Endothelial cell of umbilical vein (primary cell): ENCODE data around the gene GYS1. TPM values are rescaled to one million over a fixed set of nuclear protein-coding genes. Genes with fewer than 3 reads are reported as not detected.

Experiments
- BruUV-seq: library from RNA; stranded (reverse); fragments of 400-500 nt; replicated peaks from 2 replicates; lab custom pipeline; 2021; lab: Mats Ljungman, UMichigan
- CTCF ChIA-PET: fragments of 300-600, 350-600 bp; sonication (Branson Sonifier 250); formaldehyde crosslinking; loops from one replicate; lab custom pipeline; 2021; ENCODE audit warnings: antibody characterized with exemption, inconsistent platforms; lab: Charles Lee
- POLR2A ChIA-PET: fragments of 300-600, 350-600 bp; sonication (Branson Sonifier 250); formaldehyde crosslinking; loops from one replicate; lab custom pipeline; 2021; ENCODE audit warnings: antibody characterized with exemption, inconsistent platforms; lab: Charles Lee
- DNase-seq: peaks from one replicate; pipeline ENCODE4 v3.0.0-alpha.2; 2011; ENCODE audit warnings: low read depth, low spot score
- FAIRE-seq: peaks from 2 replicates; lab custom pipeline; 2011; peaks lifted over from hg19 to GRCh38; lab: Jason Lieb, UNC
- H2AFZ ChIP-seq: 2 replicates; pipeline ENCODE4 v1.6.0; 2012; ENCODE audit warnings: low read depth, low read length, control low read depth, inconsistent platforms
- H3K27ac ChIP-seq: 2 replicates; pipeline ENCODE4 v1.5.1; 2011; ENCODE audit warnings: low read depth, mild to moderate bottlenecking, control low read depth, low read length, moderate library complexity; ENCODE audit not compliant: insufficient read depth
- H3K27me3 ChIP-seq, 2 experiments: 2 replicates each; pipeline versions ENCODE4 v1.6.0 to v1.6.1; 2011; ENCODE audit warnings: low read length in 2 of 2, mixed read lengths in 1 of 2; ENCODE audit not compliant: control insufficient read depth in 2 of 2, insufficient read depth in 2 of 2
- H3K36me3 ChIP-seq, 2 experiments: 2 replicates in 1 of 2; 3 replicates in 1 of 2; pipeline ENCODE4 v1.5.1; 2011; ENCODE audit warnings: low read length in 2 of 2, mild to moderate bottlenecking in 1 of 2, moderate library complexity in 1 of 2; ENCODE audit not compliant: control insufficient read depth in 2 of 2, insufficient read depth in 2 of 2; ENCODE audit errors: extremely low read depth in 1 of 2
- H3K4me1 ChIP-seq: 3 replicates; pipeline ENCODE4 v1.5.1; 2011; ENCODE audit warnings: mild to moderate bottlenecking, low read length; ENCODE audit not compliant: control insufficient read depth, insufficient read depth; ENCODE audit errors: extremely low read depth
- H3K4me2 ChIP-seq: 2 replicates; pipeline ENCODE4 v1.6.1; 2011; ENCODE audit warnings: low read length, control low read depth, mixed read lengths; ENCODE audit not compliant: insufficient read depth
- H3K4me3 ChIP-seq, 3 experiments: fragments of 200-600 bp in 1 of 3; sonication (generic), shearing (Covaris generic) in 1 of 3; replicated peaks in 1 of 3; 2 replicates each; pipeline ENCODE4 v1.5.1; 2011 to 2016; ENCODE audit warnings: control low read depth in 3 of 3, low read length in 3 of 3, mild to moderate bottlenecking in 2 of 3, inconsistent platforms in 1 of 3, low read depth in 1 of 3, moderate library complexity in 1 of 3; ENCODE audit not compliant: insufficient read depth in 1 of 3
- H3K79me2 ChIP-seq: 2 replicates; pipeline ENCODE4 v1.6.0; 2012; ENCODE audit warnings: low read length, inconsistent platforms; ENCODE audit not compliant: control insufficient read depth, insufficient read depth
- H3K9ac ChIP-seq: replicated peaks from 2 replicates; pipeline ENCODE3; 2011; ENCODE audit warnings: low read length, control low read depth; ENCODE audit not compliant: insufficient read depth; ENCODE audit errors: extremely low read depth
- H3K9me1 ChIP-seq: replicated peaks from 3 replicates; pipeline ENCODE4 v1.6.0; 2011; ENCODE audit warnings: mild to moderate bottlenecking, low read length; ENCODE audit not compliant: control insufficient read depth, insufficient read depth; ENCODE audit errors: extremely low read depth
- H3K9me3 ChIP-seq: replicated peaks from 2 replicates; pipeline ENCODE4 v1.5.1; 2012; ENCODE audit warnings: low read length, inconsistent platforms; ENCODE audit not compliant: control insufficient read depth, insufficient read depth
- H4K20me1 ChIP-seq: replicated peaks from 2 replicates; pipeline ENCODE3; 2011; ENCODE audit warnings: mild to moderate bottlenecking, low read length; ENCODE audit not compliant: control insufficient read depth, insufficient read depth; ENCODE audit errors: extremely low read depth
- EZH2 ChIP-seq: IDR thresholded peaks from 2 replicates; pipeline ENCODE4 v1.6.1; 2012; ENCODE audit warnings: borderline replicate concordance, low read depth, mild to moderate bottlenecking, moderate library complexity, low read length, inconsistent platforms; ENCODE audit not compliant: severe bottlenecking
- FOS ChIP-seq: IDR thresholded peaks from 2 replicates; pipeline ENCODE4 v1.6.1; 2011; ENCODE audit warnings: mild to moderate bottlenecking, low read length, moderate library complexity, borderline replicate concordance; ENCODE audit not compliant: insufficient read depth
- GATA2 ChIP-seq: IDR thresholded peaks from 2 replicates; pipeline ENCODE4 v1.7.0; 2011; ENCODE audit warnings: low read depth, mild to moderate bottlenecking, moderate library complexity, mixed read lengths, low read length; ENCODE audit not compliant: insufficient read length, insufficient read depth
- JUN ChIP-seq: IDR thresholded peaks from 2 replicates; pipeline ENCODE4 v1.6.1; 2011; ENCODE audit warnings: borderline replicate concordance, low read depth; ENCODE audit not compliant: insufficient read length, insufficient read depth
- MYC ChIP-seq: IDR thresholded peaks from one replicate; pipeline ENCODE4 v1.6.1; 2011; ENCODE audit warnings: mild to moderate bottlenecking, low read depth, low read length
- POLR2A ChIP-seq: IDR thresholded peaks from 2 replicates; pipeline ENCODE4 v1.6.1; 2012; ENCODE audit warnings: low read depth, mild to moderate bottlenecking, control low read depth, low read length
- POLR2AphosphoS5 ChIP-seq: IDR thresholded peaks from 2 replicates; pipeline ENCODE4 v1.6.1; 2012; ENCODE audit warnings: low read depth, mild to moderate bottlenecking, control low read depth, low read length, moderate library complexity; ENCODE audit not compliant: insufficient read depth
- dilution Hi-C: fragments of 300-500 bp; cut with MboI; formaldehyde crosslinking; loops from one replicate; pipeline ENCODE4 v1.15.0; 2019; ENCODE audit warnings: low sequenced_read_pairs; ENCODE audit not compliant: extremely low pct_ligation_motif_present
- intact Hi-C: fragments of 100-400 bp; cut with micrococcal nuclease; formaldehyde crosslinking; loops from one replicate; pipeline ENCODE4 v1.10.0; 2022
- polyA plus RNA-seq, 4 experiments: library from polyadenylated mRNA; depleted of rRNA in 3 of 4; stranded (reverse) in 3 of 4; unstranded in 1 of 4; fragments of >200 nt; gene quantifications; 2 replicates each; pipeline versions ENCODE4 v1.2.1 to v1.2.3, GENCODE V29; 2011 to 2012; ENCODE audit warnings: missing spikeins in 1 of 4
- total RNA-seq: library from RNA; stranded (reverse); gene quantifications from 2 replicates; pipeline ENCODE4 v1.2.3, GENCODE V29; 2021
- TF ChIP-seq, protein P1 (sequence below): IDR thresholded peaks from 2 replicates; pipeline ENCODE4 v1.6.1; 2011; ENCODE audit not compliant: insufficient read depth, insufficient read length
- TF ChIP-seq, protein P2 (sequence below), 2 donors: IDR thresholded peaks; 1 replicate in 1 of 2; 2 replicates in 1 of 2; pipeline ENCODE4 v1.5.1; 2011; ENCODE audit warnings: low read length in 2 of 2, mild to moderate bottlenecking in 2 of 2, moderate library complexity in 2 of 2, control low read depth in 1 of 2, inconsistent platforms in 1 of 2, low read depth in 1 of 2; ENCODE audit not compliant: insufficient read depth in 1 of 2; ENCODE audit errors: extremely low read depth in 1 of 2

Gene GYS1
- total and polyA plus RNA-seq, 2 donors (not counting 3 experiments of a cell fraction or from before 2014, with no cell fraction given) = 39.0 to 58.9 TPM

DNA sequence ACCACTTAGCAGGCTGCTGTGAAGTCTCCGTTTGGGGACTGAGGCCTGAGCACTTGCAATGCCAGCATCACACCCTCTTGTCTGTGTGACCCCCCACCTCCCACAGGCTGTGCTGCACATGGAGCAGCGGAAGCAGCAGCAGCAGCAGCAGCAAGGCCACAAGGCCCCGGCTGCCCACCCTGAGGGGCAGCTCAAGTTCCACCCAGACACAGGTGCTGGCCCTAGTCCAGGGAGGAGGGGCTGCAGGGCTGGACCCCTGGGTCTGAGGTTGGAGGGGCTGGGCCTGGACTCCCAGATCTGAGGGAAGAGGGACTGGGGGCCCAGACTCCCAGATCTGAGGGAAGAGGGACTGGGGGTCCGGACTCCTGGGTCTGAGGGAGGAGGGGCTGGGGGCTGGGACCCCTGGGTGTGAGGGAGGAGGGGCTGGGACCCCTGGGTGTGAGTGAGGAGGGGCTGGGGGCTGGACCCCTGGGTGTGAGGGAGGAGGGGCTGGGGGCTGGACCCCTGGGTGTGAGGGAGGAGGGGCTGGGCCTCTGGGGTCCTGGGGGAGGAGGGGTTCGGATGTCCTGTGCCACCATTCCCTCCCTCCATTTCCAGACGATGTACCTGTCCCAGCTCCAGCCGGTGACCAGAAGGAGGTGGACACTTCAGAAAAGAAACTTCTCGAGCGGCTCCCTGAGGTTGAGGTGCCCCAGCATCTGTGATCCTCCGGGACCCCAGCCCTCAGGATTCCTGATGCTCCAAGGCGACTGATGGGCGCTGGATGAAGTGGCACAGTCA is 71.2 kb downstream of the GYS1 start:
- H3K4me2 ChIP-seq = no peak overlapping the region
- TF ChIP-seq, protein P1, sequence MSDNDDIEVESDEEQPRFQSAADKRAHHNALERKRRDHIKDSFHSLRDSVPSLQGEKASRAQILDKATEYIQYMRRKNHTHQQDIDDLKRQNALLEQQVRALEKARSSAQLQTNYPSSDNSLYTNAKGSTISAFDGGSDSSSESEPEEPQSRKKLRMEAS = no peak
- TF ChIP-seq EZH2 = no peak
- TF ChIP-seq FOS = no peak
- TF ChIP-seq MYC = no peak

DNA sequence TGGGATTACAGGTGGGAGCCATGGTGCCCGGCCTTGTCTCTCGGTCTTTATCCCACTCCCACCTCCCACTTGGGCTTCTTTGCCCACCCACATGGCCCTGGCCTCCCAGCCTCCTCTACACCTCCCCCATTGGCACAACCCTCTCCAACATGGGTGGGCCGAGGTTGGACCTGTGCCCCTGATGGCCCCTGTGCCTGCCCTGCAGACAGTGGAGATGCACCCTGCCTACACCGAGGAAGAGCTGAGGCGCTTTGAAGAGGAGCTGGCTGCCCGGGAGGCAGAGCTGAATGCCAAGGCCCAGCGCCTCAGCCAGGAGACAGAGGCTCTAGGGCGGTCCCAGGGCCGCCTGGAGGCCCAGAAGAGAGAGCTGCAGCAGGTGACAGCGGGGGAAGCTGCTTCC is 72.2 kb downstream of the GYS1 start:
- FAIRE-seq = no peak
- dilution Hi-C loops = no loop called here
- Histone ChIP-seq H3K36me3 (peaks cover 2 to 31% of the 10 kb centered on the region in 2 experiments), H4K20me1 (no peaks in the 10 kb centered on the region), H3K9me1 (no peaks in the 10 kb centered on the region), H2AFZ (no peak overlapping the region), H3K9me3 (no peaks in the 10 kb centered on the region), H3K4me3 (no peak overlapping the region), H3K79me2 (no peaks in the 10 kb centered on the region), H3K27me3 (no peaks in the 10 kb centered on the region), H3K27ac (no peak overlapping the region), H3K4me1 (no peaks in the 10 kb centered on the region), H3K4me2 (no peak overlapping the region), H3K9ac (no peak overlapping the region)
- no peak for DNase-seq
- ChIA-PET POLR2A (no interaction called here), CTCF (interaction anchor here (0.9 kb wide), 1 partner anchor 50 kb away, joined by 3 read pairs; no protein-coding TSS in a partner anchor)
- BruUV-seq = no TSS peak
- TF ChIP-seq JUN (no peak), GATA2 (no peak), EZH2 (no peak), POLR2AphosphoS5 (no peak), MYC (no peak), POLR2A (no peak)
- TF ChIP-seq, protein P1 = no peak
- TF ChIP-seq, protein P2, sequence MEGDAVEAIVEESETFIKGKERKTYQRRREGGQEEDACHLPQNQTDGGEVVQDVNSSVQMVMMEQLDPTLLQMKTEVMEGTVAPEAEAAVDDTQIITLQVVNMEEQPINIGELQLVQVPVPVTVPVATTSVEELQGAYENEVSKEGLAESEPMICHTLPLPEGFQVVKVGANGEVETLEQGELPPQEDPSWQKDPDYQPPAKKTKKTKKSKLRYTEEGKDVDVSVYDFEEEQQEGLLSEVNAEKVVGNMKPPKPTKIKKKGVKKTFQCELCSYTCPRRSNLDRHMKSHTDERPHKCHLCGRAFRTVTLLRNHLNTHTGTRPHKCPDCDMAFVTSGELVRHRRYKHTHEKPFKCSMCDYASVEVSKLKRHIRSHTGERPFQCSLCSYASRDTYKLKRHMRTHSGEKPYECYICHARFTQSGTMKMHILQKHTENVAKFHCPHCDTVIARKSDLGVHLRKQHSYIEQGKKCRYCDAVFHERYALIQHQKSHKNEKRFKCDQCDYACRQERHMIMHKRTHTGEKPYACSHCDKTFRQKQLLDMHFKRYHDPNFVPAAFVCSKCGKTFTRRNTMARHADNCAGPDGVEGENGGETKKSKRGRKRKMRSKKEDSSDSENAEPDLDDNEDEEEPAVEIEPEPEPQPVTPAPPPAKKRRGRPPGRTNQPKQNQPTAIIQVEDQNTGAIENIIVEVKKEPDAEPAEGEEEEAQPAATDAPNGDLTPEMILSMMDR (IDR thresholded peaks at IDR 0.05; ENCODE audit: extremely low read depth in 1 of 2, insufficient read depth in 1 of 2, low read depth in 1 of 2, low read length in 2 of 2) = no peak
- intact Hi-C loops = no loop called here

More for the DNA sequence above, 71.2 kb downstream of the GYS1 start:
- Histone ChIP-seq H3K27me3 (no peaks in the 10 kb centered on the region), H3K79me2 (no peaks in the 10 kb centered on the region), H3K27ac (no peak overlapping the region), H3K9ac (no peak overlapping the region), H3K4me3 (no peak overlapping the region), H3K36me3 (peaks cover 2 to 31% of the 10 kb centered on the region in 2 experiments), H4K20me1 (no peaks in the 10 kb centered on the region), H3K9me3 (no peaks in the 10 kb centered on the region), H3K9me1 (no peaks in the 10 kb centered on the region), H3K4me1 (peaks cover 2% of the 10 kb centered on the region), H2AFZ (no peak overlapping the region)
- no TSS peak for BruUV-seq
- POLR2A ChIA-PET = no interaction called here
- dilution Hi-C loops (no loop called here), intact Hi-C loops (no loop called here)
- no peak for DNase-seq
- FAIRE-seq = no peak
- CTCF ChIA-PET = interaction anchor here (0.9 kb wide), 1 partner anchor 49 kb away, joined by 3 read pairs; no protein-coding TSS in a partner anchor
